GM18498 (cell line): ENCODE data around the gene CHRNB4.

ENCODE experiments used
- ATAC-seq: cut with Tn5 transposase; IDR thresholded peaks from one replicate; pipeline ENCODE4 v1.9.1; 2021; ENCODE audit warnings: mild to moderate bottlenecking, moderate library complexity; ENCODE audit not compliant: unreplicated experiment

Gene CHRNB4

DNA sequence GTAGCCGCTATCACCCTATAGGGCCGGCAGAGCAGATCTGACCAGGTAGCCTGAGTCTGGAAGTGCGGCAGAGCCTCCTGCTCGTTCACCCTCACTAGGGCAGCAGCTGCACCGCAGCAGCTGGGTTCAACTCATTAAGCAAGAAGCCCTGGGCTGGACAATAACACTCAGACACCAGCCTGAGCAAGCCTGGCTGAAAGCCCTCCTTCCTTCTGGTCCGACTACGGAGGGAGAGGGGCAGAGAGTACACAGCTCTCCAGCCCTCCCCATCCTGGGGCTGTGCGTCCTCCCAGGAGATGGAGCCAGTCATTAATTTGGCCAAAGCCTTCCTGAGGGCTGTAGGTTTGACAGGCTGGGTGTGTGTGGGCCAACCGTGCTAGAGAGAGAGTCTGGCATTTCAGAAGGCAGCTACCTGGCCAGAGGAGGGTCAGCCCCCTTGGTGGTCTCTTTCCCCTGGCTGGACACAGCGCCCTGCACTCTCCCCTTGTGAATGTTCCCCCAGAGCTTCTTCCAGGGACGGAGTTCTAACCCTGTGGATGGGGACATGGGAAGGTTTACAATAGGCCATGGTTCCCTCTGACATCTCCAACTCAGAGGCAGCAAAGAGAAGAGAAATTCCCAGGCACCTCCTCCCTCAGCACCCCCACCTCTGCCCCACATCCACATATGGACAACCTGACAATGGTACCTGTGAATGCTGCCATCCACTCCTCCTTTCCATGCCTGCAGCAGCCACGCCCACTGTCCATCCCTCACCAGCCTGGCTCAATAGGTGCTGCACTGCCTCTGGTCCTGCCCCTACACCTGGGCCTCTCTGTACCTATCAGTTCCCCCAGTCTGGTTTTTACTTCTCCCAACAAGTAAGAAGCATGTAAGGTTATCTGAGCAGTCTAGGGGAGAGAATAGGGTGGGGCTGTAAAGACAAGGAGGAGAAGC lies 6.5 kb downstream of the CHRNB4 start:
- ATAC-seq: no peak

DNA sequence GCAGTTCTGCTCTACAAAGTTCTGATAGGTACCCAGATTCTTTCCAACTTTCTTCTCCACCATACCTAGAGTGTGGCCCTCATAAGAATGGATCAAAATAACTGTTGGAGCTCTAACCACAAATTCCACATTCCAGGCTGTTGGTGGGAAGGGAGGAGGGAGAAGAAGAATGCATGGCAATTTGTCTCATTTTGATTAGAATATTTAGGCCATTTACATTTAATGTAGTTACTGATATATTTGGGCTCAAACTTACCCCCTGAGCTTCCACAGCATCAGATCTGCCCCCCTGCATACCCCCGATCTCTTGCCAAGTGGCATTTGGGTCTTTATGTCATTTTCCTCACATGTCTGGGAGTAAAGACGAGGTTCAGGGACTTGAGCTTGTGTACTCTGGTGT lies 7.7 kb downstream of the CHRNB4 start:
- no peak for ATAC-seq

- ATAC-seq: no peak
Observed at GRCh38 chr15:78630886-78631633, 9.9 kb downstream of the CHRNB4 start.

- no peak for ATAC-seq
Observed at GRCh38 chr15:78629716-78630065, 11.3 kb downstream of the CHRNB4 start.

DNA sequence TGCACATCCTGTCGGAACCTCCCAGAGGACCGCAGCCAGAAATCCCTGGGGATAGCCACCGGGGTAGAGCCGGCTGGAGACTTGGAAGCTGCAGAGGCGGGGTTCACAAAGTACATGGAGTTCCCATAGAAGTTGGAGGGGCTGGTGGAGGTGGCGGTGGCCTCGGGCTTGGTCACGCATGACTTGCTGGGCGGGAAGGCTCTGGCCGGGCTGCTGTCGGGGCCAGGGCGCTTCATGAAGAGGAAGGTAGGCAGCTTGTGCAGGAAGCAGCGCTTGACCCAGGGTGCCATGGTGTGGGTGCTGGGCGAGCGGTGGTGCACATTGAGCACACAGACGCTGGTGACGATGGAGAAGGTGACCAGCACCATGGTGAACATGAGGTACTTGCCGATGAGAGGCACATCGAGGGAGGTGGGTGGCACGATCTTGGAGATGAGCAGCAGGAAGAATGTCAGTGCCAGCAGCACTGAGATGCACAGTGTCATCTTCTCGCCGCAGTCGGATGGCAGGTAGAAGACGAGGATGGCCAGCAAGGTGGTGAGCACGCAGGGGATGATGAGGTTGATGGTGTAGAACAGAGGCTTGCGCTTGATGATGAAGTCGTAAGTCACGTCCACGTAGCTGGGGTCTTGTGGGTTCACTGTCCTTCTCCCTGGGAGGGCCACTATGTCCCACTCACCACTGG lies 11.8 kb downstream of the CHRNB4 start:
- ATAC-seq: no peak

GRCh38 chr15:78628227-78628626 lies 12.8 kb downstream of the CHRNB4 start:
- no peak for ATAC-seq

GRCh38 chr15:78627348-78627747 lies 13.7 kb downstream of the CHRNB4 start:
- no peak for ATAC-seq

DNA sequence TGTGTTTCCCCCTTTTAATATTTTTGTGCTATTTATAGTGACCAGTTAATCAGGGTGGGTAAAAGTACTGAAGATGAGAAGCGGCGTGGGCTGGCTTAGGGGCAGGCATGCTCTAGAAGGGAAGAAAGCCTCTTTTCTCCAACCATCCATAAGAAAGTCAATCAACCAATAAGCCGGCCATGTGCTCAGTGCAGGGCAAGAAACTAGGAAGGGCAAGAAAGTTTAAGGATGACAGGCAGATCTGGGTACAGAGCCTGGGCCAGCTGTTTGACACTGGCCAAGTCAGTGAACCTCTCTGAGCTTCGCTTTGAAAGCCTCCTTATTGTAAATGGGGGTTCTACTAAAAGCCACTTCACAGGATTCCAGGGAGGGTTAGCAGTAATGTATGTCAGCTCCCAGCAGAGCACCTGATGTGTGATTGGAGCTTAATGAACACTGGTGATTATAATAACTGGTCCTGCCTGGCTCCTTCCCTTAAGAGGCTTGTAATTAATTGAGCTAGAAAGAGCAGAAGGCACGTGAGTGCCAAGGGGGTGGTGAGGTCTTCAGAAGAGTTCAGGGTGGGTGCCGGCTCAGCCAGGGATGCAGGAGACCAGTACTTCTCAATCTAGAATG lies 14.5 kb downstream of the CHRNB4 start:
- ATAC-seq: no peak

DNA sequence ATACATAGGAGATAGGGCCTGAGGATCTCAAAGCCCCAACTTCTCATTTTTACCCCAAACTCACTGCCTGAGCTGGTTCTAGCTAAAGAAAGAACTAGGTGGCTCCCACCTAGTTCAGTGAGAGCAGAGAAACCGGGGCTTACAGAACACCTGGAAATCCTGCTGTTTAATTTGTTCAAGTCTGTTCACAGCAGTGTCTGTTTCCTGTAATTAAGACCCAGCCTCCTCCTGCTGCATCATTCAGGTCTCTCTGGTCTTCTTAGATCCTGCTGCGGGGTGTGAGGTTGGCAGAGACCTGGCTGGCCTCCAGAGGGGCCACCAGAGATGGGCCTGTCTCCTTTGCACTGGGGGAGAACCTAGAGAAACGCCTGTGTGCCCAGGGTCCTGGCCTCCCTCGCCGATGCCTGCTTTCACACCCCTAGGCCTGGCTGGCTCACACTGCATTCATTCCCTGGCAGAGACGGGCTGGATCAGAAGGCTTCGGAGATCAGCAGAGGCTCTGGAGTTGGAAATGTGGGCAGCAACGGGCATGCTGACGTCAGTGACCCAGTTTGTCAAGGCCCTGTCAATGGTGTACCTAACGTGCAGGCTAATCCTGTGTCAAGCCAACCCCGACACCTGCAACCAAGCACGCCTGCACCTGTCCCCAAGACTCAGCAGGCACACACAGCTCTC lies 15.3 kb downstream of the CHRNB4 start:
- ATAC-seq: no peak

DNA sequence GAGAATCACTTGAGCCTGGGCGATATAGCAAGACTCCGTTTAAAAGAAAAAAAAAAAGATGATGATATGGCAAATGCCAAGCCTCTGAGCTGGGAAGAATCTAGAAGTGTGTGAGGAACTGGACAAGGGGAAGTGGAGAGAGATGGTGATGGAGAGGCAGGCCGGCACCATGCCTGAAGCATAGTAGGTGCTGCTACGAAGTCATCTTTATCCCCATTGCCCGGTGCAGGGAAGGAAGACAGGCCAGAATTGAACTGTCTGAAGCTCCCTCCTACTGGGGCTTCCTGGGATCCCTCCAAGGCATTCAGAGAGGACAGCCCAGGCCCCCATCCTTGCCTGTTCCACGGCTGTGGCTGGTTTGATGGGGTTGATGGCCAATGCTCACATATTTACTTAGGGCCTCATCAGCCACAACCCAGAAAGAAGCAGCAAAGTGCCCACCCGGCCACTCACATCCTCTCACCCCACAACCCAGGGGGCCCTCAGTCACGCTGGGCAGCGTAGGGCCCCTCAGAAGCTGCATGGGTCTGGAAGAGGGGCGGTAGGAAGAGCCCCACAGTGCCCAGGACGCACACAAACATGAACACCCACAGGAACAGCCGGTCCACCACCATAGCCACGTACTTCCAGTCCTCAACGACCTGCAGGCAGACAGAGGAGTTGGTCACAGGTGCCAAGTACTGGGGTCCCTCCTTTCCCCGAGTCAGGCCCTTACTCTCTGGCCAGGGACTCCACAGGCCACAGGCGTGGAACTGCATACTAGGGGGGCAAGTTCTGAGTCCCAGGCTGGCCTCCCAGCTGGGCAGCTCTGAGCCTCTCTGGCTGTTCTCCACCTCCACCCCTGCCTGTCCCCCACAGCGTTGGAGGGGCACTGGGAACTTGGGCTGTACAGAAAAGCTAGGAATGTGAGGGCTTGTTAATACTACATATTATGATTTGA lies 16.1 kb downstream of the CHRNB4 start:
- ATAC-seq: no peak

DNA sequence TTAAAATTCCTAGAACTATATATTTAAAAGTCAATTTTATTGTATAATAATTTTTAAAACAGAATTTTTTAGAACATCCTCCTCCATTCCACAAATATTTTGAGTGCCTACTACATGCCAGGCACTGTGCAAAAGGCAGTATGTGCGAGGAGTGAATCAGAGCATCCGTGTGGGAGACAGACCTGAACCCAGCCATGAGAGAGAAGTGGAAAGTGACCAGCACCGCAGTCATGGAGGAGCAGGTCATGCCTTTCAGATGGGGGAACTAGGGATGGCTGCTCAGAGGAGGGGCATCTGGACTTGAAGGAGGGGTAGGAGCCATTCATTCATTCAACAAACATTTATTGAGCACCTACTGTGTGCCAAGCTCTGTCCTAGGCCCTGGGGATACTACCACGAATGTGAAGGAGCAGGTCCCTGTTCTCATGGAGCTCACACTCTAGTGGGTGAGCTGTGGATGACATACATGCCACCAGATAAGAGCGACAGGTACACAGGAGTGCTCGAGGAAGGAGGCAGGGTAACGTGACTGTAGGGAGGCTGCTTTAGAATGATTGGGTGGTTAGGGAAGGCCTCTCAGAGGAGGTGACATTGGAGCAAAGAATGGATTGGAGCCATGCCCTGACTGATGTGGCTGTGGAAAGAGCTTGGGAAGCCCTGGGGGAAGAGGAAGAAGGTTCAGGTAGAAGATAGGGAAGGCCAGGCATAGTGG lies 17.1 kb downstream of the CHRNB4 start:
- no peak for ATAC-seq

- ATAC-seq: no peak
Observed at GRCh38 chr15:78621810-78622402, 19.1 kb downstream of the CHRNB4 start.

DNA sequence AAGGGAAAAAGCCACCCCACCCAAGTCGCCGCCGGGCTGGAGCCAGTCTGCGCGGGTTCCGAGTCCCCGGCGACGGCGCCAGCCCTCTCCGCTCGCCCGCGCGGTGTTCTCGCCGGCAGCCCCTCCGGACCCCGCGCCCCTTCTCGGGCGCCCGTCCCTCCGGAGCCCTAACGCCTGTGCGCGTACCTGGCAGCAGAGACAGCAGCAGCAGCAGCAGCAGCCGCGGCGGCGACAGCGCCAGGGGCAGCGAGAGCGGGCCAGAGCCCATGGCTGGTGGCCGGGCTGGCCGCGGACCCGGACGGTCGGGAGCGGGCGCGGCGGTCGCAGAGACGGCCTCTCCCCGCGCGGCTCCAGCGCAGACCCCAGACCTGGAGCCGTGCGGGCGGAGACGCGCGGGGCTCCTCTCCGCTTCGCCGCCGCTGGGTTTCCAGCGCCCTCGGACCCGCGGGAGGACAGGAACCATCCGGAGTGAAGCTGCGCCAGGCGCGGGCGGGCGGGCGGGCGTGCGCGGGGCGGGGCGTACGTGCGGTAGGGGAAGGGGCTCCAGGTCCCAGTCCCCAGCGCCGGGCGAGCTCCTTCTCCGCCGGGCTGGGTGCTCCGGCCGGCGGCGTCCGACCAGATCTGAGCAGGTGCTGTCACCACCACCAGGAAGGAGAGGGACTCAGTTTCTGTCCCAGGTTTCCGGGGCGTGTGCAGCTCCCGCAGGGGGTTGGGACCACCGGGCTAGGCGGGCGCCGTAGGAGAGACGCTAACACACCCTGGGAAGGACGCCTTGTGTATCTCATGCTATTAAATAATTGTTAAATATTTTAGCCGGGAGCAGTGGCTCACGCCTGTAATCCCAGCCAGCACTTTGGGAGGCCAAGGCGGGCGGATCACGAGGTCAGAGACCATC lies 20.2 kb downstream of the CHRNB4 start, which contains the start of gene CHRNA3:
Gene CHRNA3, minus strand, starts transcription at position 470 of the 895 bp plus-strand sequence. Its CDS starts 202 bp downstream, at position 268.
- no peak for ATAC-seq

- ATAC-seq: no peak
Observed at GRCh38 chr15:78620021-78620526, 20.9 kb downstream of the CHRNB4 start.

GRCh38 chr15:78619022-78619950 lies 21.7 kb downstream of the CHRNB4 start:
- no peak for ATAC-seq

GRCh38 chr15:78618490-78618934 lies 22.5 kb downstream of the CHRNB4 start:
- no peak for ATAC-seq
